Measurements from ENCODE around the gene STAT1.

STAT1 gene

DNA sequence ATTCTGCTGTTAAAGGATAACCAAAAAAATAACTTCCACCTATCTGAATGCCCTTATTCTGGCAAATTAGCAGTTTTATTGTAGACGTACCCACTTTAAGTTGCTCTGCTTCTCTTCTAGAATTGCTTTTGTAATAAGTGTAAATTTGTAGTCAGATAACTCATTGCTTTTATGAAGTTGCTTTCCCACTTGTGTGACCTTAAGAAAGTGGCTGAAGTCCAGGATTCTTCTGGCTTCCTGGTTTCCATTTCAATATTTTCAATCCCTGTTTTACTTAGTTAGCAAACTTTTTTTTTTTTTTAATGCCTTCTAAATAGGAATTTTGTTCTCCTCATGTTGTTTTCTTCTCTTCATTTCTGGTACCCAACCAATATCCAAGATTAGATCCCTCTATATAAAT, 73.5 kb downstream of the STAT1 start:
- no peak overlapping the region for H2AFZ ChIP-seq (ENCODE audit: low read depth)
- H3K4me2 ChIP-seq, result no peak overlapping the region
- H3K27ac ChIP-seq, result no peak overlapping the region
- H3K27me3 ChIP-seq (ENCODE audit: insufficient read depth, low read depth), result no peaks in the 10 kb centered on the region
- H3K79me2 ChIP-seq (ENCODE audit: insufficient read depth, low read depth), result no peaks in the 10 kb centered on the region
- no peaks in the 10 kb centered on the region for H4K20me1 ChIP-seq (ENCODE audit: insufficient read depth)
- H3K4me1 ChIP-seq (ENCODE audit: low read depth, poor library complexity, severe bottlenecking), result peaks cover 10% of the 10 kb centered on the region
- no peaks in the 10 kb centered on the region for H3K36me3 ChIP-seq (ENCODE audit: insufficient read depth)
- H3K4me3 ChIP-seq (IDR thresholded peaks at IDR 0.05; ENCODE audit: insufficient read depth, low read depth, low read length), result no peak overlapping the region
- TF ChIP-seq, protein P1, sequence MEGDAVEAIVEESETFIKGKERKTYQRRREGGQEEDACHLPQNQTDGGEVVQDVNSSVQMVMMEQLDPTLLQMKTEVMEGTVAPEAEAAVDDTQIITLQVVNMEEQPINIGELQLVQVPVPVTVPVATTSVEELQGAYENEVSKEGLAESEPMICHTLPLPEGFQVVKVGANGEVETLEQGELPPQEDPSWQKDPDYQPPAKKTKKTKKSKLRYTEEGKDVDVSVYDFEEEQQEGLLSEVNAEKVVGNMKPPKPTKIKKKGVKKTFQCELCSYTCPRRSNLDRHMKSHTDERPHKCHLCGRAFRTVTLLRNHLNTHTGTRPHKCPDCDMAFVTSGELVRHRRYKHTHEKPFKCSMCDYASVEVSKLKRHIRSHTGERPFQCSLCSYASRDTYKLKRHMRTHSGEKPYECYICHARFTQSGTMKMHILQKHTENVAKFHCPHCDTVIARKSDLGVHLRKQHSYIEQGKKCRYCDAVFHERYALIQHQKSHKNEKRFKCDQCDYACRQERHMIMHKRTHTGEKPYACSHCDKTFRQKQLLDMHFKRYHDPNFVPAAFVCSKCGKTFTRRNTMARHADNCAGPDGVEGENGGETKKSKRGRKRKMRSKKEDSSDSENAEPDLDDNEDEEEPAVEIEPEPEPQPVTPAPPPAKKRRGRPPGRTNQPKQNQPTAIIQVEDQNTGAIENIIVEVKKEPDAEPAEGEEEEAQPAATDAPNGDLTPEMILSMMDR (conservative IDR thresholded peaks at IDR 0.05; ENCODE audit: low read depth, low read length), result no peak
- no peak overlapping the region for H3K9ac ChIP-seq

DNA sequence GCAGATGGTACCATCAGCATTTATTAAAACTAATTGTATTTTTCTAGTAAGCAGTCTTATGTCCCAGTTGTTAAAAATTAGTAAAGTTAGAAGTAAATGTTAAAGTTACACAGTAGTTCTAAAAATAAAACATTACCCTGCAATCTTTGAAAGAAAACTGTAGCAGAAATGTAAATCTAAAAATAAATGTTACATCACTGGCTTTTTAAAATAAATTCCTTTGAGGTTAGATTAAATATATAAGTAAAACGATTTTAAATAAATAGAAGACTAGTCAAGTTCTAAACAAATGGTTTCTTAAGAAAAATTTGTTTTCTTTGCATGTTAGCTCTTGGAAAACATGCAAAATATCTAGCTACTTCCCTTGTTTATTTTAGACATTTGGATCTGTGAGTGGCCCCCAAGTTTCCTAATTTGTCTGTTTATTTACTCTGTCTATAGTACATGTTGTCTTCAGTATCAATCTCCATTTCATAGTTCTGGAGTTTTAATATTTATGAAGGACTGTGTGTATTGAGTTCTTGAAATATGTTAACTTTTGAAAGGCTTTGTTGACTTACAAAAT, 75.1 kb downstream of the STAT1 start:
- H3K9ac ChIP-seq, result no peak overlapping the region
- H4K20me1 ChIP-seq (ENCODE audit: insufficient read depth), result no peaks in the 10 kb centered on the region
- TF ChIP-seq, protein P1 (conservative IDR thresholded peaks at IDR 0.05; ENCODE audit: low read depth, low read length), result no peak
- H3K79me2 ChIP-seq (ENCODE audit: insufficient read depth, low read depth), result no peaks in the 10 kb centered on the region
- H3K4me2 ChIP-seq, result no peak overlapping the region
- no peak overlapping the region for H3K27ac ChIP-seq
- H3K4me3 ChIP-seq (IDR thresholded peaks at IDR 0.05; ENCODE audit: insufficient read depth, low read depth, low read length), result no peak overlapping the region
- H3K4me1 ChIP-seq (ENCODE audit: low read depth, poor library complexity, severe bottlenecking), result peaks cover 10% of the 10 kb centered on the region
- peaks cover 3% of the 10 kb centered on the region; the same call in 1 of the 2 replicates for H3K36me3 ChIP-seq (ENCODE audit: insufficient read depth)
- H3K27me3 ChIP-seq (ENCODE audit: insufficient read depth, low read depth), result no peaks in the 10 kb centered on the region
- no peak overlapping the region for H2AFZ ChIP-seq (ENCODE audit: low read depth)

DNA sequence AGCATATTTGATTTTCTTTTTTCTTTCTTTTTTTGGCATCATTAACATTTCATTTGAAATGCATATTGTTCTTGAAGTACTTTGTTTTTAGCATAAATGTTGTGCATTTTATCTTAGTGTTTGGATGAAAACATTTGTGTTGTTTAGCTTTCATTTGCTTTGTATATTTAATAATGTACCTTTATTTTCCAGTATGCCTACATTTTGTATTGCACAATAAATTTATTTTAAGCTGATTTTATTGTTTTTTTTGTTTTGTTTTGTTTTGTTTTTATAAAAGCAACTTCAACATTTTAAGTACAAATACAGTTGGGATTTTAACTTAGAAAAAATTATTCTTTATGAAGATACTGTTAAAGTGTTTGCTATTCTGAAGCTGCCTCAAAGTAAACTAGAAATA, 78.9 kb downstream of the STAT1 start:
- TF ChIP-seq, protein P1 (conservative IDR thresholded peaks at IDR 0.05; ENCODE audit: low read depth, low read length), result no peak
- no peaks in the 10 kb centered on the region for H4K20me1 ChIP-seq (ENCODE audit: insufficient read depth)
- no peaks in the 10 kb centered on the region for H3K79me2 ChIP-seq (ENCODE audit: insufficient read depth, low read depth)
- no peak overlapping the region for H3K9ac ChIP-seq
- no peak overlapping the region for H3K4me2 ChIP-seq
- no peaks in the 10 kb centered on the region for H3K27me3 ChIP-seq (ENCODE audit: insufficient read depth, low read depth)
- peaks cover 3% of the 10 kb centered on the region; the same call in 1 of the 2 replicates for H3K36me3 ChIP-seq (ENCODE audit: insufficient read depth)
- peaks cover 18% of the 10 kb centered on the region for H3K4me1 ChIP-seq (ENCODE audit: low read depth, poor library complexity, severe bottlenecking)
- no peak overlapping the region for H2AFZ ChIP-seq (ENCODE audit: low read depth)
- H3K4me3 ChIP-seq (IDR thresholded peaks at IDR 0.05; ENCODE audit: insufficient read depth, low read depth, low read length), result no peak overlapping the region
- no peak overlapping the region for H3K27ac ChIP-seq

DNA sequence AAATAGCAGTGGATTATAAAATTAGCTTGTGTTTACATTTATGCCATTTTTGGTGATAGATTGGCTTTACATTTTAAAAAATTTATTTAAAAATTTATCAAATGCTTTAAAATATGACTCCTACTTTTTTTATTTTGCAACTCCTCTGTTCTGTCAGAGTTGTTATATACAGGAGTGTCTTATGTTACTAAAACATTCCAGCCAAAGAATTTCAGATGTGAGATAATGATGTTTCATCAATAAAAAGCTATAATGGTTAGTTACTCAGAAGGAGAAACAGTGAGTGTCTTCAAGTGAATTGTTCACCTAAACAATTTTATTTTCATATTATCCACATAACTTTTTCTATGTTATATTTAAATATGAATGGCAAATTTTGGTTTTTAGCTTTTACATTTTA, 80.6 kb downstream of the STAT1 start:
- no peak overlapping the region for H3K9ac ChIP-seq
- H3K4me3 ChIP-seq (IDR thresholded peaks at IDR 0.05; ENCODE audit: insufficient read depth, low read depth, low read length), result no peak overlapping the region
- no peaks in the 10 kb centered on the region for H3K27me3 ChIP-seq (ENCODE audit: insufficient read depth, low read depth)
- no peaks in the 10 kb centered on the region for H4K20me1 ChIP-seq (ENCODE audit: insufficient read depth)
- H3K27ac ChIP-seq, result no peak overlapping the region
- H3K4me2 ChIP-seq, result no peak overlapping the region
- H3K36me3 ChIP-seq (ENCODE audit: insufficient read depth), result peaks cover 3% of the 10 kb centered on the region; the same call in 1 of the 2 replicates
- H3K79me2 ChIP-seq (ENCODE audit: insufficient read depth, low read depth), result no peaks in the 10 kb centered on the region
- TF ChIP-seq, protein P1 (conservative IDR thresholded peaks at IDR 0.05; ENCODE audit: low read depth, low read length), result no peak
- H2AFZ ChIP-seq (ENCODE audit: low read depth), result no peak overlapping the region
- H3K4me1 ChIP-seq (ENCODE audit: low read depth, poor library complexity, severe bottlenecking), result peaks cover 14% of the 10 kb centered on the region
